AG10803 (cell line): ENCODE results near the gene TMEM233.

ENCODE experiments used
- DNase-seq: peaks from one replicate; pipeline ENCODE4 v3.0.0; 2010; ENCODE audit warnings: low read depth
- H3K4me3 ChIP-seq: 2 replicates; pipeline ENCODE4 v1.5.1; 2011; ENCODE audit warnings: mild to moderate bottlenecking, low read length, control low read depth
- TF ChIP-seq, protein P1 (sequence below): conservative IDR thresholded peaks from 2 replicates; pipeline ENCODE4 v1.5.1; 2011; ENCODE audit warnings: mild to moderate bottlenecking, low read length, control low read depth, inconsistent platforms

TMEM233 gene

DNA sequence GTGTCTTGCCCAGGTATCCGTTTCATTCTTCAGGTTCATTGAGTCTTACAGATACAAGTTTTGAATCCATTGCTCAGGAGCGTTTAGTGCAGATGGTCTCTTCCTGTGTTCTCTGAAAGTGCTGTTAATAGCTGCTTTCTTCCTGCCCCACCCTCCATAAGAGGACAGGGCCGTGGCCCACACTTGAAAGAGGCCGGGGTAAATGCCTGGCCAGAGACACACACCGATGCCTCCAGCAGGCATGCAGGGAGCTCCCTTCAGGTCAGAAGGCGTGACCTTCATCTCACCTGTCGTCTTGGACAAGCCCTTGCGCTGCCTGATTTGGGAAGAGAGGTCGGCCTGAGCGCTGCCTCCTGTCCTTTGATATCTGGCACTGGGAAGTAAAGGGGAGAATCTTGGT lies 85.9 kb downstream of the TMEM233 start:
- H3K4me3 ChIP-seq: no peak overlapping the region
- TF ChIP-seq, protein P1, sequence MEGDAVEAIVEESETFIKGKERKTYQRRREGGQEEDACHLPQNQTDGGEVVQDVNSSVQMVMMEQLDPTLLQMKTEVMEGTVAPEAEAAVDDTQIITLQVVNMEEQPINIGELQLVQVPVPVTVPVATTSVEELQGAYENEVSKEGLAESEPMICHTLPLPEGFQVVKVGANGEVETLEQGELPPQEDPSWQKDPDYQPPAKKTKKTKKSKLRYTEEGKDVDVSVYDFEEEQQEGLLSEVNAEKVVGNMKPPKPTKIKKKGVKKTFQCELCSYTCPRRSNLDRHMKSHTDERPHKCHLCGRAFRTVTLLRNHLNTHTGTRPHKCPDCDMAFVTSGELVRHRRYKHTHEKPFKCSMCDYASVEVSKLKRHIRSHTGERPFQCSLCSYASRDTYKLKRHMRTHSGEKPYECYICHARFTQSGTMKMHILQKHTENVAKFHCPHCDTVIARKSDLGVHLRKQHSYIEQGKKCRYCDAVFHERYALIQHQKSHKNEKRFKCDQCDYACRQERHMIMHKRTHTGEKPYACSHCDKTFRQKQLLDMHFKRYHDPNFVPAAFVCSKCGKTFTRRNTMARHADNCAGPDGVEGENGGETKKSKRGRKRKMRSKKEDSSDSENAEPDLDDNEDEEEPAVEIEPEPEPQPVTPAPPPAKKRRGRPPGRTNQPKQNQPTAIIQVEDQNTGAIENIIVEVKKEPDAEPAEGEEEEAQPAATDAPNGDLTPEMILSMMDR: no peak
- no peak for DNase-seq

DNA sequence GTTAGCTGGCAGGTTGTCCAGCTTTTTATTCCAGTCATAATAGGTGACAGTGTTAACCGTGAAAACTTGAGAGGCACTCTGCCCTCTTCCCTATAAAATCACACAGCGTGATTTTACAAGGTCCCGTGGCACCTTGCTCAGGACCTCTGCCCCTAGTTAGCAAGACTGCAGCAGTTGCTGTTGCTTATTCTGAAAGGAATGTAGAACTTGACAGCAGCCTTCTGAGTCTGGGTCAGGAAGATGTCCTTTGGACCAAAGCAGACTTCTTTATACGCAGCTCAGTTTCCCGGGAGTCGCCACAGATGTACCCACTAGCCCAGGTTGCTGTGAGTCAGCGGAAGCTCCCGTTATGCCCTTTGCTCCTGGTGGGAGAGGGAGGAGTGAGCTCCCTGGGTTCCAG lies 87.5 kb downstream of the TMEM233 start:
- DNase-seq: no peak
- H3K4me3 ChIP-seq: no peak overlapping the region
- TF ChIP-seq, protein P1: no peak

DNA sequence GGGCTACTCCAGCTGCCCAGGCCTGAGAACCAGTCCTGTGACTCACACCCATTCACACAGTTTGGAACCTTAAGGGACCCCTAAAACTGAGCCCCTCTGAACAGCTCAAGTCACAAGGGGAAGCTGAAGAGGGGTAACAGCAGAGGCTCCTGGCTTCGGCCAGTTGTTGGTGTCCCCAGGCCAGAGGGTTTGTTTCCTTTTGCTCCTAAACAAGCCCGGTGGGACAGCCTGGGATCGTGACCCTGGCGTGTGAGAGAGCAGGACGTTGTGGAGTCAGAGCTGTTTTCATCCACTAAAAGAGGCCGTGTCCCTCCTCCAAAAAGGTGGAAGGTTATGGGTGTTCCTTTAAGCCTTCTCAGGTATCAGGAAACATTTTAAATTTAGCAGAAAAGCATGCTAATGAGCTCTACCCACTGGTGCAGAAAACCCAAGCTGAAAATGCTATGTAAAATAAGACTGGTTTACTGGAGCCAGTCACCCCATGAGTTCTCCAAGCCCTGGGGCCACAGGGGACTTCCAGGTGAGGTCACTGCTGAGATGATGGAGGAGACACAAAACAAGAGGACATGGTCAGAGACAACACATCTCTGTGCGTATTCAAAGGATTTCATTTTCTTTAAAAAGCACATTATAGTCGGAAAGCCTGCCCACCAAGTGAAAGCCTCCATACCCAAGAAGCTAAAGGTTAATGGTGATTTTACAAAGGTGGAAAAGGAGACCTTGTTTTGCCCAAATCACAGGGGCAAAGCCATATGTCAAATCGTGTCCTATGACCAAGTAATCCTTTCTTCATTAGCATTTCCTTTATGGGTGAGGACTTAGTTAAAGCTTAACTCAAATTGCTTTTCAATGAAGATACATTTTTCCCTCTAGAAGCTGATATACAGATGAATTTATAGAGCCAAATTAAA lies 88.4 kb downstream of the TMEM233 start:
- TF ChIP-seq, protein P1: no peak
- H3K4me3 ChIP-seq: no peak overlapping the region
- DNase-seq: no peak

DNA sequence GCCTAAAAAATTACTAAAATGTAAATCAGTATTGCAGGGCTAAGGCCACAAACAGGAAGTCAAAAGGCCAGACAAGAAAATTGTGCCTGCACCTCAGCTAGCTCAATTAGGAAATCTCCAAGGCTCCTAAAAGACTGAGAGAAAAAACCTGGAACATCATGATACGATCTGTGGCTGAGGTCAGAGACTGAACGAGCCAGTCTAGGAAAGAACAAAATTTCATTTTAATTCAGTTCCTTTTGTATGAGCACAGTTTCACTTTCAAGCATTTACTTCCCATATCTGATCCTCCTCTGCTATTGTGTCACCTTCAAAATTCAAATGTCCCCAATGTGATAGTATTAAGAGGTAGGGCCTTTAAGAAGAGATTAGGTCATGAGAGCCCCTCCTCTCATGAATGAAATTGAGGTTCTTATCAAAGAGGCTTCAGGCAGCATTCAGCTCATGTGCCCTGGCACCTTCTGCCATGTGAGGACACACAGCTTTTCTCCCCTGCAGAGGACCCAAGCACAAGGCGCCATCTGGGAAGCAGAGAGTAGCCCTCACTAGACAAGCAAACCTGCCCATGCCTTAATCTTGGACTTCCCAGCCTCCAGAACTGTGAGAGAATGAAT lies 89.2 kb downstream of the TMEM233 start:
- no peak overlapping the region for H3K4me3 ChIP-seq
- TF ChIP-seq, protein P1: no peak
- DNase-seq: no peak

DNA sequence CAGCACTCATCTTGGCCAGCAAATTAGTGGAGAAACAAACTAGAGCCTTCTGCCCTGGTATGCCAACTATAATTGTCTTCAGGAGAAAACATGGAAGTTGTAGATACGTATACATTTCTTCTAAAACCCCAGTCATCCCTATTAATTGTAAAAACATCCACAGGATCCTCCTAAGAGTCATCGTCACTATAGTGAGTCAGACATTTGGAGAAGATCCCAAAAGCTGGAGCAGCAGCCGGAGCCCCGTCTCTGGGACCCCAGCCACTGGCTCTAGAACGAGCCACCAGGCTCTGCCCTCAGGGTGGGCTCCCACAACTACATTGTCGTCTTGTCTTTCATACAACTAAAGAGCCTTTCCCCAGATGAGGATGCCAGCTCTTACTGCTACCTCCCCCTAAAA lies 89.8 kb downstream of the TMEM233 start:
- no peak overlapping the region for H3K4me3 ChIP-seq
- peak; percentile 25 for DNase-seq
- TF ChIP-seq, protein P1: no peak

DNA sequence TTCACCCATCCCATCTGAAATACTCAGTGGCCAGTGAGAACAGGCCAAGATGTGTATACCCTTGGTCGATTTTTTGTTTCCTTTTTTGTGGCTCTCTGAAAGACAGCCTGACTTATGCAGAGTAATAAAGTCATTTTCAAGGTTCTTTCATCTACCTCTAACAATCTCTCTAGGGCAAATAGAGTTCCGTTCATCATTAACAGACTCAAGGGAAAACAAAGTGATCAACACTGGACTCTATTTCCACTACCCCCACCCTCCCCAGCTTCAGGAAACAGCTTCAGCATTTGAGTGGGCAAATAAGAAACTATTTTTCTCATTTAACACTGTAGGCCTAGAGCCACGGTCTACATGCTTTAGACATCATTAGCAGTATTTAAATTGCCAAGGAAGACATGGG lies 90.2 kb downstream of the TMEM233 start:
- DNase-seq: no peak
- TF ChIP-seq, protein P1: no peak
- H3K4me3 ChIP-seq: no peak overlapping the region
